DND-41 (cell line): Measurements from ENCODE around the gene CPSF6.
"Not testable (repeated sequence)": the region's sequence is repeated elsewhere in the genome, so short reads cannot be mapped to it uniquely, and the experiment has no call there.

Experiments
- ATAC-seq: fragments of 200-7000 bp; cut with Tn5 transposase; 3 replicates; pipeline ENCODE4 v1.9.1; 2021; ENCODE audit warnings: low read depth; ENCODE audit not compliant: insufficient read depth
- DNase-seq: peaks from one replicate; pipeline ENCODE4 v3.0.0-alpha.2; 2020
- H2AFZ ChIP-seq: 2 replicates; pipeline ENCODE4 v1.6.0; 2012; ENCODE audit warnings: low read depth, low read length
- H3K27ac ChIP-seq: 2 replicates; pipeline ENCODE4 v1.5.1; 2012; ENCODE audit warnings: low read length, inconsistent platforms
- H3K27me3 ChIP-seq: fragments of 200-600 bp; sonication (generic); 2 replicates; pipeline ENCODE4 v1.6.0; 2012; ENCODE audit warnings: low read length, mild to moderate bottlenecking, inconsistent platforms; ENCODE audit not compliant: insufficient read depth, poor library complexity
- H3K36me3 ChIP-seq: 2 replicates; pipeline ENCODE4 v1.5.1; 2012; ENCODE audit warnings: low read length, inconsistent platforms; ENCODE audit not compliant: insufficient read depth
- H3K4me1 ChIP-seq: 2 replicates; pipeline ENCODE4 v1.5.1; 2012; ENCODE audit warnings: mild to moderate bottlenecking, low read length; ENCODE audit not compliant: insufficient read depth
- H3K4me2 ChIP-seq: 2 replicates; pipeline ENCODE4 v1.6.0; 2012; ENCODE audit warnings: mild to moderate bottlenecking, moderate library complexity, low read length, inconsistent platforms; ENCODE audit not compliant: insufficient read depth
- H3K4me3 ChIP-seq, 2 experiments: fragments of 200-600 bp in 1 of 2; shearing (Covaris generic) in 1 of 2; 2 replicates each; pipeline ENCODE4 v1.5.1; 2012 to 2016; ENCODE audit warnings: inconsistent platforms in 2 of 2, low read length in 2 of 2, mild to moderate bottlenecking in 2 of 2, low read depth in 1 of 2, moderate library complexity in 1 of 2
- H3K79me2 ChIP-seq: 2 replicates; pipeline ENCODE4 v1.6.0; 2012; ENCODE audit warnings: low read length, inconsistent platforms; ENCODE audit not compliant: insufficient read depth
- H3K9ac ChIP-seq: 2 replicates; pipeline ENCODE4 v1.6.0; 2012; ENCODE audit warnings: low read depth, mild to moderate bottlenecking, inconsistent platforms, low read length, moderate library complexity
- H3K9me3 ChIP-seq: 2 replicates; pipeline ENCODE4 v1.5.1; 2012; ENCODE audit warnings: low read length, moderate library complexity, mild to moderate bottlenecking, inconsistent platforms; ENCODE audit not compliant: insufficient read depth, severe bottlenecking
- H4K20me1 ChIP-seq: 2 replicates; pipeline ENCODE4 v1.6.0; 2012; ENCODE audit warnings: low read length; ENCODE audit not compliant: insufficient read depth
- CTCF ChIP-seq: IDR thresholded peaks from 2 replicates; pipeline ENCODE4 v1.5.1; 2012; ENCODE audit warnings: borderline replicate concordance, low read length, moderate library complexity, mild to moderate bottlenecking; ENCODE audit not compliant: poor library complexity, severe bottlenecking; ENCODE audit errors: extremely low read depth
- EZH2 ChIP-seq: IDR thresholded peaks from 3 replicates; pipeline ENCODE4 v1.6.1; 2012; ENCODE audit warnings: borderline replicate concordance, low read depth, mild to moderate bottlenecking, moderate library complexity, low read length, inconsistent platforms; ENCODE audit not compliant: severe bottlenecking

The CPSF6 gene

GRCh38 chr12:69239352-69239921, at the start of gene CPSF6:
Gene CPSF6, plus strand, starts transcription at chr12:69239569. Its CDS starts 78 bp downstream, at chr12:69239647.
- H3K9ac ChIP-seq: peak within 1 kb of the TSS; percentile 99
- H3K27me3 ChIP-seq: no peaks in the 10 kb centered on the region
- H3K4me1 ChIP-seq: peaks cover 43% of the 10 kb centered on the region
- H3K36me3 ChIP-seq: peaks cover 32% of the 10 kb centered on the region
- TF ChIP-seq EZH2 (no peak), CTCF (no peak)
- H3K4me2 ChIP-seq: peak within 1 kb of the TSS; percentile 96
- H3K27ac ChIP-seq: peak within 1 kb of the TSS; percentile 94
- no peaks in the 10 kb centered on the region for H3K9me3 ChIP-seq
- H2AFZ ChIP-seq: peak within 1 kb of the TSS; percentile 100
- H3K79me2 ChIP-seq: peaks cover 58% of the 10 kb centered on the region
- ATAC-seq: peak; percentile 94
- peaks cover 41% of the 10 kb centered on the region for H4K20me1 ChIP-seq
- DNase-seq: peak; percentile 96
- peak within 1 kb of the TSS; percentile 98 to 100 for H3K4me3 ChIP-seq

- H3K79me2 ChIP-seq: no peaks in the 10 kb centered on the region
Observed at GRCh38 chr12:69196302-69197288, 42.8 kb upstream of the CPSF6 start.

GRCh38 chr12:69199976-69200375, 39.4 kb upstream of the CPSF6 start:
- H3K9ac ChIP-seq, H3K79me2 ChIP-seq, H3K4me1 ChIP-seq, H2AFZ ChIP-seq, H3K27me3 ChIP-seq, H3K4me2 ChIP-seq, H3K36me3 ChIP-seq, H4K20me1 ChIP-seq, H3K4me3 ChIP-seq, ATAC-seq, H3K27ac ChIP-seq, DNase-seq: not testable (repeated sequence)
- H3K9me3 ChIP-seq: peaks cover 25% of the 10 kb centered on the region

More at GRCh38 chr12:69196302-69197288, 42.8 kb upstream of the CPSF6 start:
- no peaks in the 10 kb centered on the region for H3K36me3 ChIP-seq
- no peak overlapping the region for H3K27ac ChIP-seq
- DNase-seq (no peak), ATAC-seq (no peak)
- H3K9ac ChIP-seq: no peak overlapping the region
- H3K27me3 ChIP-seq: no peaks in the 10 kb centered on the region
- H2AFZ ChIP-seq: no peak overlapping the region
- H3K9me3 ChIP-seq: peaks cover 32% of the 10 kb centered on the region
- no peaks in the 10 kb centered on the region for H4K20me1 ChIP-seq
- no peak overlapping the region for H3K4me3 ChIP-seq
- TF ChIP-seq EZH2: no peak
- peak; percentile 23 for TF ChIP-seq CTCF
- no peak overlapping the region for H3K4me2 ChIP-seq
- H3K4me1 ChIP-seq: no peaks in the 10 kb centered on the region

- no peak overlapping the region for H3K4me3 ChIP-seq
- H3K27ac ChIP-seq: no peak overlapping the region
- no peaks in the 10 kb centered on the region for H4K20me1 ChIP-seq
- no peaks in the 10 kb centered on the region for H3K79me2 ChIP-seq
- no peak overlapping the region for H3K9ac ChIP-seq
- ATAC-seq: no peak
- TF ChIP-seq EZH2 (no peak), CTCF (no peak)
- no peaks in the 10 kb centered on the region for H3K27me3 ChIP-seq
- no peaks in the 10 kb centered on the region for H3K36me3 ChIP-seq
- no peak overlapping the region for H3K4me2 ChIP-seq
- DNase-seq: no peak
- peaks cover 22% of the 10 kb centered on the region for H3K9me3 ChIP-seq
- H2AFZ ChIP-seq: no peak overlapping the region
- H3K4me1 ChIP-seq: no peaks in the 10 kb centered on the region
Observed at GRCh38 chr12:69204191-69204590, 35.2 kb upstream of the CPSF6 start.
